Measurements from ENCODE around the gene DMRT2.

Gene DMRT2

DNA sequence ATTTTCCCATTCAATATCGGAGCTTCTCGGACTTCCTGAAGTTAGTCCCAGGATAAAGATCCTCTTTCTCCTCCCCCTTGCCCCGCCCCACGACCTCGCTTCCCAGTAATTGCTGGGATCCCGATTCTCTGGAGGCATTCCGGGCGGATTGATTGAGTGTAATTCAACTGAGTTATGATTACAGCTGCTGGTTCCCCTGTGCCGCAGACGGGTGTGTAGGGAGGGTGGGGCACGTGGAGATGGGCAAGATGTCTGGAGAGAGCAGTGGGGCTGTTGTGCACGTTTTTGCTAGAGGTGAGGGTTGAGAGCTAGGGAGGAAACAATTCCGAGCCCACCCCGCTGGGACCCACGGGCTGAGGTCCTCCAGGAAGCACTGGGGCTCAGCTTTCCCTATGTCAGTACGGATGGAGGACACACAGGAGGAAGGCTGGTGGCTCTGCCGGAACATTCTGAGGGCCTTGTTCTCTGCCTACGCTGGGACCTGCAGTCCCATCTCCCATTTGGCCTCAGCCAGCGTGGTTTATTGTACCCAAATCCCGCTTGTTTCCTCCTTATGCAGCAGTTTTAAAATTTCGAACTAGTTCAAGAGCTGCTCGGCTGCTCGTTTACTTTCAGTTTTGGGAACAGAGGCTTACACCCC lies 2.4 kb upstream of the DMRT2 start:
- DNase-seq, result no peak

- no peak for DNase-seq
Measured at GRCh38 chr9:1048231-1048619, 1.9 kb upstream of the DMRT2 start.

- no peak for DNase-seq
Measured at GRCh38 chr9:1048811-1049210, 1.3 kb upstream of the DMRT2 start.

GRCh38 chr9:1049641-1050040 lies 516 bp upstream of the DMRT2 start:
- DNase-seq, result no peak

GRCh38 chr9:1051210-1051583 lies 1.0 kb downstream of the DMRT2 start:
- DNase-seq, result no peak

DNA sequence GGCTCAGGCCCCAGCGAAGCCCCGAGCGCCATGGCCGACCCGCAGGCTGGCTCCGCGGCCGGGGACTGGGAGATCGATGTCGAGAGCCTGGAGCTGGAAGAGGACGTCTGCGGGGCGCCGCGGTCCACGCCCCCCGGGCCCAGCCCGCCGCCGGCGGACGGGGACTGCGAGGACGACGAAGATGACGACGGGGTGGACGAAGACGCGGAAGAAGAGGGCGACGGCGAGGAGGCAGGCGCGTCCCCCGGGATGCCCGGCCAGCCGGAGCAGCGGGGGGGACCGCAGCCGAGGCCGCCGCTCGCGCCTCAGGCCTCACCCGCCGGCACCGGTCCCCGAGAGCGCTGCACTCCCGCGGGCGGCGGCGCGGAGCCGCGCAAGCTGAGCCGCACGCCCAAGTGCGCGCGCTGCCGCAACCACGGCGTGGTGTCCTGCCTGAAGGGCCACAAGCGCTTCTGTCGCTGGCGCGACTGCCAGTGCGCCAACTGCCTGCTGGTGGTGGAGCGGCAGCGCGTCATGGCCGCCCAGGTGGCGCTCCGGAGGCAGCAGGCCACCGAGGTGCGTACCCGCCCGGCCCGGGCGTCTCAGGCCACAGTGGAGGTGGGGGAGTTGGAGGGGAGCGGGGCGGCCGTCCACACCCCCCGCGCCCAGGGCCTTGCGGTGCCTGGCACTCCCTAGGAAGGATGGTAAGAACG lies 1.6 kb downstream of the DMRT2 start:
- peak; percentile 60 to 72 for DNase-seq

DNA sequence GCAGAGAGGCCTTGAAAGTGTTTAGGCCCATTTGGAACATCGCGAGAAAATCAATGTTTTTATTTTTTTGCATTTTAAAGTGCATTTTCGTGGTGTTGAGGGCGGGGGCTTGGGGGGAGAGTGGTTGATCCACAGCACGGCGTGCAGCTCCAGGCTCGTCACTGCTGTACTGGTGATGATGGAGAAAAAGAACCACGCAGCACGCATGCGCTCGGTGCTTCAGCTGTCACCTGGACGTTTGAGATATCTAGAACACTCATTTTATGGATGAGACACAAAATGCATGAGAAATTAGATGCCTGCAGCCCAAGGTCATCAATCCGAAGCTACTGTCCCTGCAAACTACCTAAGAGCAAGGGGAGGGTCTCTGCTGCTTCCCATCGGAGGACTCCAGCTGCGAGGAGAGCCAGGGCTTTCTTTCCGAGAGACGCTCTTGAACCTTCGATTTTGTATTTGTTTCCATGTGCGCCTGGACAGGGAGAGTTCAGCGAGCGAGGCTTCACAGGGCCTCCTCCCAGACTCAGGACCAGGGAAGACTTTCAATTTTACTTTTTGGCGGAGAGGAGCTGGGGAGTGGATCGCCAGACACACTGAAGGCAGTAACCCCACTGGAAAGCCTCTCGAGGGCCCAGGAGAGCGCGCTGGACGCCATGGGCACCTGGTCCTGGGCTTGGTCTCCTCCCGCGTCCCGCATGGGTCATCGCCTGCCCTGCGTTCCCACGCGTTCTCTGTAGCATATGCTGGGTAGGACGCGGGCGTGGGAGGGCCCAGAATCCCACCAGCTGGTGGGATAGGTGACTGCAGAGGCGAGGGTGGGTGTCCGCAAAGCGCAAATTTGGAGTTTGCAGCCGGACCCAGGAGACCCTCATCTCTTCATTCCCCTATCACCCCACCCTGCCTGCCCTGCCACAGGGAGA lies 2.5 kb downstream of the DMRT2 start:
- DNase-seq, result peak in 1 of 2 donors; percentile 44

DNA sequence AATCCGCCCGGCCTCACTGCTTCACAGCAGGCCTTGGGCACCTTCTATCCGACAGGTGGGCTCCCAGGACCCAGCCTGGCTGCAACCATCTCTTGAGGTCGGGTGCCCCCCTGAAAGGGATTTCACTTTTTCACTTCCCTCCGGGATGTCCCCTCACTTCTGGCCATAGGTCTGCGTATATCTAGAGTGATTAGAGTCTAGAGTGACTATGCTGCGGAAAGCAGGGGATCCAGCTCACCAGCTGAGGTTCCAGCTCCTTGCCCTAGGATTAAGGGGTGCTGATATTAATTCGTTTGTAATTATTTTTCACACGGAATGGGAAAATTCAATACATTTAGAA lies 3.1 kb downstream of the DMRT2 start:
- DNase-seq, result no peak

DNA sequence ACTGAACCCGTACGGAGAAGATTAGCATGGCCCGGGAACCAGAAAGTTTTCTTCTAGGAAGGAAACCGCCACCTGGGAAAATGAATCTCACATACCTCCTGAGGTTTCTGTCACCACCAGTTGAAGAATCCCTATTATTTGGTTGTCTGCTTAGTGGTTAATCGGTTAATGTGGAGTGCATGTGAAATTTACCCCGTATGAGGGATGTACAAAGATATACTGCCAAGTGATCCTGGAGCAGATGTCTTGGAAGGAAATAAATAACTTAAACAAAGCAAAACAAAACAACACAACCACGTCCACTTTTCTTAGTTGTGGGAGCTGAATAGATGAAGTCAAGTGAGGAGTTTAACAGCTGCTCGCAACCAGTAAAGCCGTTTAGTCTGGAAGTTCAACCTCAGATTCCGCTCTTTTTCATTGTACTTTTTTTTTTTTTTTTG lies 3.8 kb downstream of the DMRT2 start:
- DNase-seq, result no peak

DNA sequence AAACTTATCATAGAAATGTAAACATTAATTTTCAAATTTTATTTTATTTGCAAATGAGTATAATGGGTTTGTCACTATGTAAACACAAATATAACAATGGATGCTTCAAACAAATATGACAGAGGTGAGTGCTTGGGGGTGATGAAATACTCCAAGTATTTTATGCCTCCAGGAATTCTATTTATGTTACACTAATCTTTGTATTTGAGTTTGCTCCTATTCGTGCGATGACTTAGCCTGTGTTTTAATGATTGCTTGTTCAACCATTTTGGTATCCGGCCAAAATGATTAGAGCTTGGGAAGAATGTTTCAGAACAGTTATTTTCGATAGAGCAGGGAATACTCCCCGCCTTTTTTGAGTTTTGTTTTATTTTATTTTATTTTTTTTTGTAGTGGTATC lies 5.0 kb downstream of the DMRT2 start:
- DNase-seq, result no peak

DNA sequence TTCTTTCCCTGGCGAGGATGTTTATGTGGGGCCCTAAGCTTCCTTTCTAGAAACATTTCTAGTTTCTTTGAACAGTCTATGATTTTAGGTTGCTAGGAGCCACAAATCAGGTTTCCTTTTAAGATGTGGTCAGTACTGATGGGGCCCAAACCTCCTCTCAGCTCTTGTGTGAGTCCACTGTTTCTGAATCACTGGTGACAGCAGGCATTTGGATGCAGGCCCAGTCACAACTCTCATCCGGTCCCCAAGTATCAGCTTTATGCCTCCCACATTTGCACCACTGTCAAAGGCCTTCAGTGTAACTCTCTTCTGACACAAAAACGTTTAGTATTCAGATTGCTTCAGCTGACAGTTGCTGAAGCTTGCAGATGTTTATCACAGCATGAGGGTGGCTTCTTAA lies 7.8 kb downstream of the DMRT2 start:
- DNase-seq, result peak; percentile 68 to 85

GRCh38 chr9:1058826-1059487 lies 8.8 kb downstream of the DMRT2 start:
- DNase-seq, result no peak

DNA sequence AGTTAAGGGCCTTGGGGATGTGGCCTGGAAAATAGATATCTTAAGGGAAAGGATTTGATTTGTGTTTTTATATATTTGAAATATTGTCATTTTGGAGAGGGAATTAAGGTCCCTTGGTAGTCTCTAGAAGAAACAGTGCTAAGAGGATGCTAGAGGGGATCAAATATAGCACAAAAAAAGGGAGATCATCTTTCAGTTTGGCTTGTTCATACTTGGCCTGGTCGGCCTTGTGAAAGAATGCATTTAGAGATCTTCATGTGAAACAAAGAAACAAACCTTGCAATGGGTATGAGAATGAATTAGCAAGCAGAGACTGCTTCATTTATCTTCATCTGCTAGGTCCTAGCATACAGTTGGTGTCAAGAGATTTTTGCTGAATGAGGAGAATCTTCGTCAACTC lies 15.0 kb downstream of the DMRT2 start:
- DNase-seq, result no peak

DNA sequence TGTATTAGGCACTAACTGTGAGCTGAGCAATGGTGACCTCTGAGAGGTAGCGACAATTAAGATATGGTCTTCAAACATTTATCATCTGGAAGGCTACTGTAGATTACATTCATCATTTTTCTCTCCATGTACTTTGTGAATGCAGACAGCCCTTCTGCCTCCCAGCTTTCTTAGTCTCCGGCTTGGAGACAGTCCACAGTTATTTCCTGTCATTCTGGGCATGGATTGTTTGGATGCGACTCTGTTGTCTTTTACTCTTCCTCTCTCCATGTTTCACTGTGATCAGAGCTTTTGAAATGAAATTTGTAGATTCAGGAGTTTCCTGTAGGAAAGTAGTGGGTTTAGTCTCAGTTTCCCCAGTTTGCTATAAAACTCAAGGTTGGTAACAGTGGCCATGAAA lies 20.5 kb downstream of the DMRT2 start:
- DNase-seq, result no peak

- DNase-seq, result no peak
Measured at GRCh38 chr9:1071730-1072129, 21.6 kb downstream of the DMRT2 start.

GRCh38 chr9:1073497-1073896 lies 23.3 kb downstream of the DMRT2 start:
- no peak for DNase-seq

GRCh38 chr9:1077616-1078015 lies 27.5 kb downstream of the DMRT2 start:
- DNase-seq, result no peak

GRCh38 chr9:1083325-1083913 lies 33.3 kb downstream of the DMRT2 start:
- peak; percentile 41 to 69 for DNase-seq

GRCh38 chr9:1085086-1085485 lies 34.9 kb downstream of the DMRT2 start:
- DNase-seq, result no peak

DNA sequence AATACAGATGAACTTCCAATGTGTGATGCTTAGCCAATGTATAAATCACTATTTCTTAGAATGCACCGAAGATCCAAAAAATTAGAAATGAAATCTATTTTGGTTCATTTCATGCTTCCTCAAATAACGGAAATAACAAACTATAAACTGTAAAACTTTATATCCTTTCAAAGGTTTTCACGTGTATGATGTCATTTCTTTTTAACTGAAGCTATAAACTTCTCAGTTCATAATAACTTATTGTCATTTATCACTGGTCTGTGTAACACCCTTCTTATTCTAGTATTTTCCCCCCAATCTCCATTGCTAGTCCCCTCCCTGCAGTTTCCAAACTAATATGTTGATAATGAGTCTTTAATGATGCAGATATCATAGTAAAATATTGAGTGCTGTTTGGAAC lies 36.4 kb downstream of the DMRT2 start:
- no peak for DNase-seq

DNA sequence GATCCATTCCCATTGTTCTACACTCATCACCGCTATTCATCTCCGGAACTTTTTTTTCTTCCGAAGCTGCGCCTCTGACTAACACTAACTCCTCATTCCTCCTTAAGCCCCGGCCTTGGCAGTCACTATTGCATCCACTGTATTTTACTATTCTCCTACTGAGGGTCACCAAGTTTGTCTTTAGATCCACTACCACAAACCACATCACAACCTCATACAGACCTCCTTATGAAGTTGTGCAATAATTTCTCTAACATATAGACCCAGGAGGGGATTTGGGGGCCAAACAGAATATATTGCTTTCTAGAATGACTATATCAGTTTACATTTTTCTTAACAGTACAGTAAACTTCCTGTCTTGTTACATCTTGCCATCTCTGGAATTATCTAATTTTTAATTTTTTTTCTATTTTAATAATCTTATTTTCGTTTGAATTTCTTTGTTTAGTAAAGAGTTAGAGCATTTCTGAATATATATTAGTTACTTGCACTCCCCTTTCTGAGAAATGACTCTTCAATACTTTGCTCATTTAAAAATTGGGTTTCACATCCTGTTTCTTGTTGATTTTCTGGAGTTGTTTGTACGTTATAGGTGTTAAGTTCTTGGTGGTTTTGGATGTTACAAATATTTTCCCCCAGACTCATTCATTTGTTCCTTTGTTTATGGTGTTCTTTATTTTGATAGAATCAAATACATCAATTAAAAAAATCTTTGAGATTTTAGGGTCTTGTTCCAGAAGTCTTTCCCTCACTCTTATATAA lies 37.1 kb downstream of the DMRT2 start:
- DNase-seq, result no peak

GRCh38 chr9:1094749-1095148 lies 44.6 kb downstream of the DMRT2 start:
- DNase-seq, result no peak

All from hippocampal formation (tissue), 2 donors.